NCI-H1417 (cell line): ENCODE results near the gene MAPKAPK3.

ENCODE experiments used
- DNase-seq, 3 experiments: peaks; one replicate each; lab custom pipeline; 2025; lab: John Stamatoyannopoulos, UW

Gene MAPKAPK3

GRCh38 chr3:50587806-50588758 lies 28.9 kb upstream of the MAPKAPK3 start:
- DNase-seq: no peak

DNA sequence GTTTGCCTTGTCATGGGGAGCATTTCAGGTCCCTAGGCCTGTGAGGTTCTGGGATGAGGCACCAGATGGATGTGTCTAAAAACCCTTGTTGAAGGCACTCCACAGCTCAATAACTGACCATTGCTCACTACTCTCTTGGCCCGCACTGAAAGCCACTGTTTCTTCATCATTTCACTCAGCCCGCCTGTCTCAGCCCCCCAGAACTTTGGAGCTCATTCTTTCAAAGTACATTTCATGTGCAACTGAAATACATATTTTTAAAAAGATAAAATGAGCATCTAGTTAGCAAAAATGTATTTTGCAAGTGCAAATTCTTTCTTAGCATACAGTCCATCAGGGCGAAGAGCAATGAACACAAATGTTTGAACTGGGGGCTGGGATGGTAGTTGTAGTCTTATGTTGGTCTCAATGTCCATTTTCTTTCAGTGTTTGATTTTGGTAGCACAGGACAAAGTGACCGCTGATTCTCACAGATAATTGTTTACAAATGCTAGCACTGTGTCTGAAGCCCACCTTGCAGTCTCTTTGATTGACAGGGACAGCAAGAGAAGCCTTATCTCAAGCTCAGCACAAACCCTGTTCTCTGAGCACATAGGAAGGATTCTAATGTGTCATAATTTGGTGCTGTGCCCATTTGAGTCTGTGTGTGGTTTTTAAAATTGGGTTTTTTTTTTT lies 28.1 kb upstream of the MAPKAPK3 start:
- DNase-seq: no peak

DNA sequence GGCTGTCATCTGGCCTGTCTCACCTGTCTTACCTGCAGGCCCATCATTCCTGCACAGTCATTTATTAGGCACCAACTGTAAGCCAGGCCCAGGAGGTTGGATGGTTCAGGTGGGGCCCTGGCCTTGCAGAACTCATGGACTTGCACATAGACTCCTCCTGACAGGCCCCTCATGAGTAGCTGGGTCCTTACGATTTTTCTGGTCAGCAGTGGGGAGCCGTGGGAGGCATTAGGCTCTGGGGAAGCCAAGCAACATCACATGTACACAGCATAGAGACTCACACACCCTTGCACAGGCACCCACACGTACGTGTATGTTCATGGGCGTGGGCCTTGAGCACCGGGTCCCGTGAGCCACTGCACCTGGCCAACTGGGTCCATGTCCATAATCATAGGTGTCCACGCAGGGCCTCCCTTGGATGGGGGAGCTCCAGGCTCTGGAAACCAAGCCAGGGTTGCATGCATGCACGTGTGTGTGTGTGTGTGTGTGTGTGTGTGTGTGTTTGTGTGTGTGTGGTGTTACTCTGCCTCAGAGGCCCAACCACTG lies 25.7 kb upstream of the MAPKAPK3 start:
- no peak for DNase-seq

DNA sequence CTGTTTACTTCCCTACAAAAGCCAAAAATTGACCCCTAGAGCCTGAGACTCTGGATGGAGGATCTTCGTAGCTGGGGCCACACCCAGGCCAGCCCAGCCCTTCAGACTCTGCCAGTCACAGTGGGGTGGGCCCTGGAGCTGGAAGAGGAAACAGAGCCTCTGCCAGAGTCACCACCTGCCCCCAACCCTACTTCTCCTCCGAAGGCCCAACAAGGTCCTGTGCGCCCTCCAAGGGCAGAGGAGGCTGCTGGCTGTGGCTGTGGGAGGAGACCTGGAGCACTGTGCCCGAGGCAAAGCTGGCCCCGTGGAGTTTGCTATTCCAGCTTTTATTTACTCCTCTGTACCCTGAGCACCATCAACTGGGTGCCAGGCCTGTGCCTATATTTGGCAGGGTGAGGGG lies 24.4 kb upstream of the MAPKAPK3 start:
- DNase-seq: no peak

GRCh38 chr3:50594253-50594785 lies 22.6 kb upstream of the MAPKAPK3 start:
- no peak for DNase-seq

DNA sequence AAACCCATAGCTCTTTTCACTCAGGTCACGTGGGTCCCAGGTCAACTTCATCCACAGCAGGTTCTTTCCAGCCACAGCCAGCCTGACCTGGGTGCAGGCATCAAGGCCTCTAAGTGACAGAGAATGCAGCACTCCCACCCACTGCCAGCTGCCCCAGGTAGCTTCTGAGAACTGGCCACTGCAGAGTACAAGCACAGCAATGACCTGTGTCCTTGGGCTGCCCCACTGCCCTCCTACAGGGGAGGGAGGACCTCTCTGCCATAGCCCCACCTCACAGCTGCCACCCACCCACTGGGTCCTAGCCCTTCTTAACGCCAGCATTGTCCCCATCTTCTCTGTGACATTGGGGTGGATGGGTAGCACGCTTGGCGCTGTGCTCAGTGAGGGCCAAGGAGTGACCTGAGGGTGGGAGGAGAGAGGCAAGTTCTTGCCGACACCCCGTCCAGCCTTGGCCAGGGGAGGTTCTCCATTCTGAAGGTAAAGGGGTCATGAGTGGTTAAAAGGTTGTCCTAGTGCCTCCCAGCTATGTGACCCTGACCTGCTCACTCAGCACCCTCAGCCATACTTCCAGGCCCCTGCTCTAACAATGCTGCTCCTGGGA lies 17.7 kb upstream of the MAPKAPK3 start:
- DNase-seq: no peak

- no peak for DNase-seq
These were observed 17.2 kb upstream of the MAPKAPK3 start for GRCh38 chr3:50599716-50600118.

DNA sequence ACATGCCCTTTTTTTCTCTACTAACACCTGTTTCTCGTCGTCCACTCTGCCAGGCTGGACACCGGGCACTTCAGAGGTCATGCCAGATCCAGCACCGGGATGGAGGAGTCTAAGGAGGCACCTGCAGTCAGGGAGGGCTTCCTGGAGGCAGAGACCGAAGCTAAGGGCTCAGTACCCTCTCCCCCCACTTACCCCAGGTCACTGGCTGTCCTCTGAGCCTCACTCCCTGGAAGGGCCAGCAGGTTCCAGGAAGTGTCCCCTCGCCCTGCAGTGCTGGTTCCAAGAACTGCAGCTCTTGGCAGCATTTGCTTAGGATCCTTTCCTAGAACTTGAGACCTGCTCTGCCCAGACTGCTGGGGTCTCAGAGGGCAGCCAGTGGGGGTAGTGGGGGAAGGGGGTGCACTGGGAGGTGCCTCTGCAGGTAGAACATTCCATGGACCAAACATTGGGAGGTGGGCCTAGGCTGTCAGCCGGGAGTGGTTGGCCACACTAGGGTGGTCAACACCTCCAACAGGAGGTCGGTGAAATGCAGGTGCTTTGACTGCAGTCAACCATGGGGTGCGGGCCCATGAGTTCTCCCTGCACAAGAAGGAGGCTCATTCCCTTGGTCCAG lies 16.7 kb upstream of the MAPKAPK3 start:
- DNase-seq: no peak

DNA sequence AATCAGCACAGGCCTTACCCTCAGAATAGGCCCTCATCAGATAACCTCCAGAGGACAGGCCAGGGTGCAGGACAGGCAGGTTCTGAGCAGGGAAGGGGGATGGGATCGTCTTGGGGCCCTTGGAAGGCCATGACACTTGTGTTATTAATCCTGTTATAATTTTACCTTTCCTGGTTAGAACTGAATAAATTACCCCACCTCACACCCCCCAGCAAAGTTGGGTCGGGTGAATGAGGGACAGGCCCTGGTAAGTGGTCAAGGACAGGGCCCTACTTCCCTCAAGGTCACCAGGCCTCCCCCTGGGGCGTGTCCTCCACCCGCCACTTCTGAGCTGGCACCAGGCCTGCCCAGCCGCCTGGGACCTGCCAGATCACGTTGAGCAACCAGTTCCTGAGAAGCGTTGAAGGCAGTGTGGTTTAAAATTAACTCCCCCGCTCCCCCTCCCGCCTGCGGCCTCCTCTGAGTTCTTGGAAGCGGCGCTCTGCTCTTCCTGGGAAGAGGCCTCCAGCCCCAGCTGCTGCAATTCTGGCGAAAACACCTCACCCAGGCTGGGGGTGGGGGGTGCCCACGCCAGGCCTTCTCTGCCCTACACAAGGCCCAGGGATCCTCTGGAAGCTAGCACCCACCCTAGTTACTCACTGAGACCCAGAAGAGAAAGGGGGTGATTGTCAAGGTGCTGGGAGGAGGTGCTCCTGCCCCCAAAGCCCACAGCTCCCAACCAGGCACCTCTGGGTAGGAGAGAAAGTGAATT lies 15.9 kb upstream of the MAPKAPK3 start:
- peak; percentile 54 to 82 (median 75) for DNase-seq

DNA sequence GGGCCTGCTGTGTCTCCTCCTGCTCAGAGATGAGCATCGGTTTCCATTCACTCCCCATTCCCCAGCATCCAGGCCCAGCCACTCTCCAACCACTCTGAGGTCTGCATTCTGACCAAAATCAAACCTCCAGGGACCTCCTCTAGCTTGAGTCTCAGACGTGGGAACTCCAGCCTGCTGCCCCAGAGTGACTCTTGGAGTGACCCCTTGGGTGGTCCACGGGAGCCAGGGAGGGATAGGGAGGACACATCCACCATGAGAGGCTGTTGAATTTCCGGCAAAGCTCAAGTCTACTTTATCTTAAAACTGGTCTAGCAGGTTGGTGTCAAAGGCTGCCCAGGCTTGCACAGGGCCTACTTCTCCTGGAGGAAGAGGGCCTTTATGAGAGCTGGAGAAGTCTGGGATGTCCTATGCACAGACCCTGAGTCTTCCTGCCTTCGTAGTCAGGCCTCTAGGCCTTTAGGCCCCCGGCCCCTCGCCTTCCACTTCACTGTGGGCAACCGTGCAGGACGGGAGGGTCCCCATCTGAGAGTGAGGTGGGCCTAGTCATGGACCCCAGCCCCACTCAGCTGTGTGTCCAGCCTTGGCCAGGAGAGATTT lies 14.3 kb upstream of the MAPKAPK3 start:
- DNase-seq: no peak

DNA sequence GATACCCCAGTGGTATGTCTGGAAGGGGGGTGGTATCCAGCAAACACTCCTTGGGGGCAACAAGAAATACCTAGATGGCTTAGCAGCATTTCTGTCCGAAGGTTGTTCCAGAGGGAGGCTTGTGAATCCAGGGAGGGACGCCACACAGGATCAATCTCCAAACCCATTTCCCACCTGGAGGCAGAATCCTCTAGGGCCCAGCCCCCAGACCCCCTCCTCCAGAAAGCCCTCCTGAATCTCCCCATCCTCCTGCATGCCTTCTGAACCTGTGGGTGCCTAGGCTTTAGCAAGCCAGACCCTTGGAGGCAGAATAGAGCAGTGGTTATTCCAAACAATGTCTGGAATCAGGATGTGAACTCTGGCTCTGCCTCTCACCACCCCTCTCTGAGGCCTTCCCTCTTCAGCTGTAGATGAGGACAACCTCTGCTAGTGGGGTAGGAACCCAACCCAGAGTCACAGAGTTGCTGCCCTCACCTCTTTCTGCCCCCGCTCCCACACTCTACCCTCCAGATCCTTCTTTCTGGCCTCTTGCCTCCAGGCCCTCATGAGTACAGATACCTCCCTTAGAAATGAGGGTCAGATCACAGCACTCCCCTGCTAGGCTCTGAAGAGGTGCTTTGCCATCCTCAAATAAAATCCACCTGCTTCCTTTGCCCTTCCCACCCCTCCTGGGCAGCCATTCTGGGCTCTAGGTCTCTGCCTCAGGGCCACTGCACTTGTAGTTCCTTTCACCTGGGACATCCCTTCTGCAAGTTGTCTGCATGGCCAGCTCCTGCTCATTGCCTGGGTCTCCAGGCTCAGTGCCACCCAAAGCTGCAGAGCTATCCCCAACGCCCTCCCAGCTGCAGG lies 13.5 kb upstream of the MAPKAPK3 start:
- no peak for DNase-seq

- DNase-seq: no peak
These were observed 12.8 kb upstream of the MAPKAPK3 start for GRCh38 chr3:50604110-50604621.

- DNase-seq: no peak
These were observed 12.0 kb upstream of the MAPKAPK3 start for GRCh38 chr3:50604628-50605588.

GRCh38 chr3:50605901-50606326 lies 11.0 kb upstream of the MAPKAPK3 start:
- DNase-seq: peak in 1 of 3 experiments; percentile 34

DNA sequence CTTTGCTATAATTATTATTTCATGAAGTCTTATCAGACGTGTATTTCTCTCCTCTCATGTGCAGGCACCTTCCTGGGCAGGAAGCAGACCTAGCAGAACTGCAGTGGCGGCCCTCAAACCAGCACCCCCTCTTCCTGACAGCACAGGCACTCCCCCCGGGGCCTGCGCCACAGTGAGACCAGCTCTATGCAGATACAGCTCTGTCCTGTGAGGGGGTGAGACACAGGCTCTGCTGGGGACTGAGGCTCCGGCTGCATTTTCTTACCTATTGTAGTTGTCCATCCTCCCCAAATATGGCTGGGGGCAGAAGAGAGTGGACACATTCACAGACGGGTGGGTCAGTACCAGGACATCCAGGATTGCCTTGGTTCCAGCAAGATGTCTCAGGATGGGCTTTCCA lies 10.4 kb upstream of the MAPKAPK3 start:
- no peak for DNase-seq

GRCh38 chr3:50607271-50608091 lies 9.5 kb upstream of the MAPKAPK3 start:
- DNase-seq: no peak

DNA sequence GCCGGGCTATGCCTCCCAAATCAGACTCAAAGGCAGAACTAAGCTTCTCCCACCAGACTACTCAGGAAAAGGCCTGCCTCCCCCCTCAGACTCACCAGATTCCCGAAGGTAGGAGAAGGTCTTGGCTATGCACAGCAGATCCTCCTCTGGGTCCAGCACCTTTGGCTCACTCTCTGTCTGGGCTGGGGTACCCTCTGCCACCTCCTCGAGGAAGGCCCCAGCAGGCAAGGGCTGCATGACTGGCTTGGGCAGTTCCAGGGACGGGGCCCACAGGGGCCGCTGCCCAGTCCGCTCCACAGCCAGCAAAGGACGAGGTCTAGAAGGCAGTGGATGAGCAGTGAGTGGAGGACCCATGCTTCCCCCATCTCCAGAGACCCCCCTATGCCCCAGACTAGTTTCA lies 8.7 kb upstream of the MAPKAPK3 start:
- no peak for DNase-seq
